GM12864 (cell line): ENCODE data around the gene OR1D2.
"Not testable (repeated sequence)": the region's sequence is repeated elsewhere in the genome, so short reads cannot be mapped to it uniquely, and the experiment has no call there.

Source experiments
- DNase-seq: peaks from one replicate; pipeline ENCODE4 v3.0.0-alpha.2; 2011; ENCODE audit warnings: low read depth
- H3K4me3 ChIP-seq: 2 replicates; pipeline ENCODE4 v1.5.1; 2011; ENCODE audit warnings: mild to moderate bottlenecking, low read depth, low read length, control low read depth
- TF ChIP-seq, protein P1 (sequence below): IDR thresholded peaks from 2 replicates; pipeline ENCODE4 v1.5.1; 2011; ENCODE audit warnings: low read depth, mild to moderate bottlenecking, moderate library complexity, low read length, control low read depth, inconsistent platforms; ENCODE audit errors: missing control alignments

The OR1D2 gene, protein sequence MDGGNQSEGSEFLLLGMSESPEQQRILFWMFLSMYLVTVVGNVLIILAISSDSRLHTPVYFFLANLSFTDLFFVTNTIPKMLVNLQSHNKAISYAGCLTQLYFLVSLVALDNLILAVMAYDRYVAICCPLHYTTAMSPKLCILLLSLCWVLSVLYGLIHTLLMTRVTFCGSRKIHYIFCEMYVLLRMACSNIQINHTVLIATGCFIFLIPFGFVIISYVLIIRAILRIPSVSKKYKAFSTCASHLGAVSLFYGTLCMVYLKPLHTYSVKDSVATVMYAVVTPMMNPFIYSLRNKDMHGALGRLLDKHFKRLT

DNA sequence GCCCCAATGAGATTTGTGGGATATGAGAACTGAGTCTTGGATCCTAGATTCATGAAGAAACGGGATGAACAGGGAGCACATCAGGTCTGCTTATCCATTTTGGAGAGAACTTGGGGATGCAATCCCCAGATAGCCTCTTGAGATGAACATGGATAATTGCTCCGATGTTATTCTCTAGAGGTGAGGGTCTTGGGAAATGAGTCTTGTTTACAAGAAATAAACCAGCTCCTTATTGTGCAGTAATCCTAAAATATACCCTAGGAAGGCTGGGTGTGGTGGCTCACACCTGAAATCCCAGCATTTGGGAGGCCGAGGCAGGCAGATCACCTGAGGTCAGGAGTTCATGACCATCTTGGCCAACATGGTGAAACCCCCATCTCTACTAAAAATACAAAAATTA, at the start of gene OR1D2:
TSS of gene OR1D2 (minus strand) at position 101 of the 400 bp plus-strand sequence. CDS start 11,426 bp downstream, outside the sequence.
- no peak within 1 kb of the TSS for H3K4me3 ChIP-seq
- DNase-seq = no peak
- TF ChIP-seq, protein P1, sequence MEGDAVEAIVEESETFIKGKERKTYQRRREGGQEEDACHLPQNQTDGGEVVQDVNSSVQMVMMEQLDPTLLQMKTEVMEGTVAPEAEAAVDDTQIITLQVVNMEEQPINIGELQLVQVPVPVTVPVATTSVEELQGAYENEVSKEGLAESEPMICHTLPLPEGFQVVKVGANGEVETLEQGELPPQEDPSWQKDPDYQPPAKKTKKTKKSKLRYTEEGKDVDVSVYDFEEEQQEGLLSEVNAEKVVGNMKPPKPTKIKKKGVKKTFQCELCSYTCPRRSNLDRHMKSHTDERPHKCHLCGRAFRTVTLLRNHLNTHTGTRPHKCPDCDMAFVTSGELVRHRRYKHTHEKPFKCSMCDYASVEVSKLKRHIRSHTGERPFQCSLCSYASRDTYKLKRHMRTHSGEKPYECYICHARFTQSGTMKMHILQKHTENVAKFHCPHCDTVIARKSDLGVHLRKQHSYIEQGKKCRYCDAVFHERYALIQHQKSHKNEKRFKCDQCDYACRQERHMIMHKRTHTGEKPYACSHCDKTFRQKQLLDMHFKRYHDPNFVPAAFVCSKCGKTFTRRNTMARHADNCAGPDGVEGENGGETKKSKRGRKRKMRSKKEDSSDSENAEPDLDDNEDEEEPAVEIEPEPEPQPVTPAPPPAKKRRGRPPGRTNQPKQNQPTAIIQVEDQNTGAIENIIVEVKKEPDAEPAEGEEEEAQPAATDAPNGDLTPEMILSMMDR = no peak

DNA sequence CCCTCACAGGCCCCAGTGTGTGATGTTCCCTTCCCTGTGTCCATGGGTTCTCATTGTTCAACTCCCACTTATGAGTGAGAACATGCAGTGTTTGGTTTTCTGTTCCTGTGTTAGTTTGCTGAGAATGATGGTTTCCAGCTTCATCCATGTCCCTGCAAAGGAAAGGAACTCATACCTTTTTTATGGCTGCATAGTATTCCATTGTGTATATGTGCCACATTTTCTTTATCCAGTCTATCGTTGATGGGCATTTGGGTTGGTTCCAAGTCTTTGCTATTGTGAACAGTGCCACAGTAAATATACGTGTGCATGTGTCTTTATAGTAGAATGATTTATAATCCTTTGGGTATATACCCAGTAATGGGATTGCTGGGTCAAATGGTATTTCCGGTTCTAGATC, 33.3 kb upstream of the OR1D2 start:
- not testable (repeated sequence) for DNase-seq, H3K4me3 ChIP-seq

DNA sequence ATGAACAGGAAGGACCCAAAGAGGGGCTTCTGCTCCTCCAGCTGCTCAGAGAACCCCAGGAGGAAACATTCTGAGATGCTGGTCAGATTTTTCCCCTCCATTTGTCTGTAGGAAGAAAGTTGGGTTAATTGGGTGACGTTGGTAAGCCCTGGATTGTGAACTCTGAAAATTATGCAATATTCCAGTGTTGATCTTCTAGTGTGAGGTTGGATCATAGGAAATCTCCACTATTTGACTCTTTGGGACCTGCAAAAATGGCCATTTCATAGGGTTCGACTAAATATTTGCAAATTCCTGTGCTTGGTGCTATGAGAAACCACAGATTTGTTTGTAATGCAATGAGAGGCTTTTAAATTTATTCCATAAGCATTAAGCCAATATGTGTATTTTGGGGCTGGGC, 23.2 kb upstream of the OR1D2 start, which contains the start of gene OR1G1:
TSS of gene OR1G1 (minus strand) at position 101 of the 400 bp plus-strand sequence. CDS start at position 101, 0 bp downstream.
- TF ChIP-seq, protein P1 = no peak
- no peak for DNase-seq
- no peak within 1 kb of the TSS for H3K4me3 ChIP-seq

DNA sequence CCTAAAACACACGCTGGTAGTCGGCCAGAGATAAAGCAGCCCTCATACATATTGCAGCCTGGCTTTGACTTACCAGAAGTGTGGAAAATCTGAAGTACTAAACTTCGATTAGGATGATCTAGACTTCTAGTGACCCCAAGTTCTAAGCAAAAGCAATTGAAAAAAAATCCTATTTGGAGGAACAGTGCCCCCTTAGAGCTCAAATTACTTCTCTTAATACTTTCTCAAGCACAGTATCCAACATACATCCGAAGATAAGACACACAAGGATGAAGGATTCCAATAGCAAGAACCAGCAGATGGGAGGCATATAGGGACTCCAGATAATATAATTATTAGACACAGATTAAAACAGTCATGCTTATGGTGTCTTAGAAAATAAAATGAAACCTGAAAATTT, 30.4 kb downstream of the OR1D2 start:
- H3K4me3 ChIP-seq, DNase-seq: not testable (repeated sequence)

DNA sequence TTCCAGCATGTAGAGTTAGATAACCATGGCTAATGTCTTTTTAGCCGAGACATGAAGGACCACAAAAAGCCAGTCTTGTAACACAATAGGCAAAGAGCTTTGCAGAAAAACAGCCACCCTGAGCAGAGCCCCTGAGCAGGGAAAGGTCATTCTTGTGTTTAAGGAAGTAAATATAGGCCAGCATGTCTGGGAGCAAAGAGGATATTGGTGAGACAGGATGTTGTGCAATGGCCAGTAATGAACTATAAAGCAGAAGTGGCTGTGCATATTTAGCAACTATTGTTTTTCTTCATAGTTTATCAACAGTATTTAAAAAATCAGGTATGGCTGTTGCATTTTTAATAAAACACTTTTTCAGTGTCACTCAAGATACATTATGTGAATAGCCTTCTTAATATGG, 39.0 kb downstream of the OR1D2 start:
- not testable (repeated sequence) for DNase-seq, H3K4me3 ChIP-seq

DNA sequence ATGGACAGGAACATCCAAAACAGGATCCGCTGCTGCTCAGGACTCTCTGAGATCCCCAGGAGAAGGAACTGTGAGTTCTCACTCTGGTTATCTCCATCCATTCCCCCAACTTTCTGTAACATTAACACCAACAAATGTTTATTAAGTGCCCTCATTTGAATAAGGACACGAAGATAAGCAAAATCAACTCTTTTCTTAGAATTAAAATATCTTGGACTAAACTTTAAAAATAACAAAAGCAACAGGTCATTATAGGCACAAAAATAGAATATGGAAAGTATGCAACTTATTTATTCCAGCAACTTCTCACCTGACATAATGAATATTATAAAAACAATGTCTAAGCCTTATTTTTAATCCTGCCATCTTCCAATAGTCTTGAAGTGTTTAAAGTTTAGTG, 40.7 kb downstream of the OR1D2 start, which contains the start of gene OR1D5:
TSS of gene OR1D5 (minus strand) at position 101 of the 400 bp plus-strand sequence. CDS start at position 101, 0 bp downstream.
- H3K4me3 ChIP-seq, DNase-seq: not testable (repeated sequence)

DNA sequence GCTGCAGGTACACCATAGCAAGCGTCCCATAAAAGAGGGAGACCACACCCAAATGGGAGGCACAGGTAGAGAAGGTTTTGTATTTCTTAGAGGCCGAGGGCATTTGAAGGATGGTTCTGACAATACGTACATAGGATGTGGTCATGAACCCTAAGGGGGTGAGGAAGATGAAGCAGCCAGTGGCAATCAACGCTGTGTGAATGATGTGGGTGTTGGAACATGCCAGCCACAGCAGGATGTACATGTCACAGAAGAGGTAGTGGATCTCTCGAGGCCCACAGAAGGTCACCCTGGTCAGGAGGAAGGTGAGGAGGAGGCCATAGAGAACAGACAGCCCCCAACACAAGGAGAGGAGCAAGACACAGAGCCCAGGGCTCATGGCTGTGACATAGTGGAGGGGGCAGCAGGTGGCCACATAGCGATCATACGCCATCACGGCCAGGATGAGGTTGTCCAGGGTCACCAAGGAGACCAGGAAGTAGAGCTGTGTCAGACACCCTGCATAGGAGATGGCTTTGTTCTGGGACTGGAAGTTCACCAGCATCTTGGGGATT, 41.3 kb downstream of the OR1D2 start:
- not testable (repeated sequence) for DNase-seq, H3K4me3 ChIP-seq

DNA sequence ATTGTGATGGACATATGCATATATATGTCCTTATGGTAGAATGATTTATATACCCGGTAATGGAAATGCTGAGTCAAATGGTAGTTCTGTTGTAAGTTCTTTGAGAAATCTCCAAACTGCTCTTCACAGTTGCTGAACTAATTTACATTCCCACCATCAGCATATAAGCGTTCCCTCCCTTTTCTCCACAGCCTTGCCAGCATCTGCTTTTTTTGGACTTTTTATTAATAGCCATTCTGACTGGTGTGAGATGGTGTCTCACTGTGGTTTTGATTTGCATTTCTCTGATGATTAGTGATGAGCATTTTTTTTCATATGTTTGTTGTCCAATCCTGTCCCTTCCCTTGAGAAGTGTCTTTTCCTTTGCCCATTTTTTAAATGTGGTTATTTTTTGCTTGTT, 49.4 kb downstream of the OR1D2 start:
- H3K4me3 ChIP-seq, DNase-seq: not testable (repeated sequence)

DNA sequence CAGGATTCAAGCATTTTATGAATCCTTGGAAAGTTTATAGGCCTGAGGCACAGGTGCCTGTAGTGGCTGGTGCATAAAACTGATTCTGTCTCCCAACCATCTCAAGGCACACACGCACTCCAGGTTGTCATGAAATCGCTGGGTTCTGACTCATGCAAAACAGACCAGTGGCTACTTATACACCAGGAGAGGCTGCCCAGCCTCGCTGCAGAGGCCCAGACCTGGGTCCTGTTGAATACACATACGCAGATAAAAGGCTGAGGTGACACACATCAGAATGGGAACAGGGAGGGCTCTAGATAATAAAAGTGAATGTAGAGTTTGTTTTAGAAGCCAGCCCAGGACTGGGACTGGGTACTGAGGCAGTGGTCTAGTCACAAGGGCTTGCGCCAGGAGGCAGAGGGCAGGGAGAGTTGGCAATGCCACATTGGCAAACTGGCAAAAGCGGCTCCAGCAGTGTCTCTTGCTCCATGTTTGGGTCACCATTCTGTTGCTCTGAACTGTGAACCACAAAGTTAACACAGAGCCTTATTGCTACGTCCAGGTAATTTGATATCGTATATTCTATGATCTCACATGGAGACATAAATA, 54.4 kb downstream of the OR1D2 start:
- TF ChIP-seq, protein P1 = no peak
- DNase-seq = no peak
- H3K4me3 ChIP-seq = no peak overlapping the region

DNA sequence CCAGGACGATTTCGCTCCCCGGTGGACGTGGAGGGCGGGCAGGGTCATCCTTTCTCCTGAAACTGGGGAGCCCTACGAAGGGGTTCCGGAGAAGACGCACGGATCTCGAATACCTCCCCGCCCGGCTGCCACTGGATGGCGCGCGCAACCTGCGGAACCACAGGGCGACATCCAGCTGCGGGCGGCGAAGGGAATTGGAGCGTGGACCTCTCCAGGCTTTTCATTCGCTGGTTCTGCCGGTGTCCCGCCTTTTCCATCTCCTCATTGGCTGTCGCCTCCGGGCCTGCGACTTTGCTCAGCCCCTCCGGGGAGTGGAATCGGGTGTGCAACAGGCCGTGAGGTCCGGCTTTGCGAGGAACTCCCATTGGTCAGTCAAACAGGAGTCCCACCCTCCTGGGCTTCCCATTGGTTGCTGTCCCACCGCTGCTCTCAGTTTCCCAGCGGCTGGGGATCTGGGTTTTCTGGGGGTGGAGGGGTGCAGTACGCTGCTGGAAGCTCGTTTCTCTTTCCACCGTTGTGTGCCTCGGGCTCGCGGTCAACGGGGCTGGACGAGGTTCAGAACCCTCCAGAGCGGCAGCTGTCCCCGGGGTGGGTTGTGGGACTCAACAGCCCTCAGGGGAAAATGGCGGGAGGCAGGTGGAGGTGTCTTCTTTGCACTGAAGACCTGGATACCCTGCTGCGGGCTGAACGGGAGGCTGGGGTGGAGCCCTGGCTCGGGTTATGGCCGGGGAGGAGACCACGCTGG, 55.3 kb downstream of the OR1D2 start:
- TF ChIP-seq, protein P1 = peak; percentile 70
- peak; percentile 87 for DNase-seq
- H3K4me3 ChIP-seq = peak overlapping the region; percentile 51
